HG02970 (cell line): ENCODE data around the gene ZBTB42.

Source experiments
- ATAC-seq: cut with Tn5 transposase; IDR thresholded peaks from one replicate; pipeline ENCODE4 v1.9.1; 2021; ENCODE audit warnings: mild to moderate bottlenecking, moderate library complexity, moderate number of reproducible peaks; ENCODE audit not compliant: unreplicated experiment, low FRiP score

Gene ZBTB42

GRCh38 chr14:104792945-104793702 lies 7.8 kb upstream of the ZBTB42 start:
- no peak for ATAC-seq

DNA sequence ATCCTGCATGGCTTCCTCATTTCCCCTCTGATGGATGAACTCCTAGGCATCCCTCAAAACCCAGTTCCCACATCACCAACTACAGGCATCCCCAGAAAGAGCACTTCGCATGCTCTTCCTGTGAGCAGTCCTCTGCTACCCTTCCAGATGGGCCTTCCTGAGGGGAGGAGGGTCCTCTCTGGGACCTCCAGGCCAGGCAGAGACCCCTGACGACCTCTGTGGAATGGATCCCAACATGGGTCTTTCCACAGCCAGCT lies 7.3 kb upstream of the ZBTB42 start:
- ATAC-seq = no peak

GRCh38 chr14:104794099-104794498 lies 6.8 kb upstream of the ZBTB42 start:
- ATAC-seq = no peak

DNA sequence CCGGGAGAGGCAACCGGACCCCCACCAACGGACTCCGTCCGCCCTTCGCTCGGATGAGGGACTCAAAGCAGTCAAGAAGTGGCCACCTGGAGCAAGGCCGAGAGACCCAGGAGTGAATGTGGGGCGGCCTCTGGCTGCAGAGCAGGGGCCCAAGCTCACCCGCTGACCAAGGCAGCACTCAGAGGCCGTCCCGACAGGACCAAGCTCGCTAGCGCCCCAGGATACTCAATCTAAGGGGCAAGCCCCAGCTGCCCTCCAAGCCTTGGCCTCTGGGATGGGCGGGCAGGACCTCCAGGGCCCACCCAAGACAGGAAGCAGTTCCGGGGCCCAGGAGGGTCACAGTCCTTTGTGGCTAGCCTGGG lies 6.3 kb upstream of the ZBTB42 start:
- ATAC-seq = no peak

- ATAC-seq = no peak
Measured at GRCh38 chr14:104794993-104795780, 5.7 kb upstream of the ZBTB42 start, which contains the start of gene AKT1. Gene AKT1, minus strand, starts transcription at chr14:104795748. Its CDS starts 3,105 bp downstream, at chr14:104792643.

- no peak for ATAC-seq
Measured at GRCh38 chr14:104795781-104796686, 4.9 kb upstream of the ZBTB42 start.

DNA sequence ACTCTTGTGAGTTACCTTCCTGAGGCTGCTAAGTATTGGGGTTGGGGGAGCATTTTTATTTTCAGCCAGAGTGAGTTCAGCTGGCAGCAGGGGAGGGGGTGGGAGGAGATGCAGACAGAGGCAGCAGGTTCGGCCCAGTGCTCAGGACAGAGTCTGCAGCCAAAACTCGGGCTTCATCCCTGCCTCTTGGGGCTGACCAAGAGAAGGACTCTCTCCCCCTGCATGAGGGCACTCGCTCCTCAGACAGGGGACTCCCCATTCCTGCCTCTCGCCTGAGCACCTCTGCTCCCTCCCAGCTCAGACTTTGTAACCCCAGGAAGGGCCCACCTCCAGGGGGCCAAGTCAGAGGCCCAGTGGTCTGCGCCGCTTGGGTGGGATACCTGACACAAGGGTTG lies 4.2 kb upstream of the ZBTB42 start:
- ATAC-seq = no peak

DNA sequence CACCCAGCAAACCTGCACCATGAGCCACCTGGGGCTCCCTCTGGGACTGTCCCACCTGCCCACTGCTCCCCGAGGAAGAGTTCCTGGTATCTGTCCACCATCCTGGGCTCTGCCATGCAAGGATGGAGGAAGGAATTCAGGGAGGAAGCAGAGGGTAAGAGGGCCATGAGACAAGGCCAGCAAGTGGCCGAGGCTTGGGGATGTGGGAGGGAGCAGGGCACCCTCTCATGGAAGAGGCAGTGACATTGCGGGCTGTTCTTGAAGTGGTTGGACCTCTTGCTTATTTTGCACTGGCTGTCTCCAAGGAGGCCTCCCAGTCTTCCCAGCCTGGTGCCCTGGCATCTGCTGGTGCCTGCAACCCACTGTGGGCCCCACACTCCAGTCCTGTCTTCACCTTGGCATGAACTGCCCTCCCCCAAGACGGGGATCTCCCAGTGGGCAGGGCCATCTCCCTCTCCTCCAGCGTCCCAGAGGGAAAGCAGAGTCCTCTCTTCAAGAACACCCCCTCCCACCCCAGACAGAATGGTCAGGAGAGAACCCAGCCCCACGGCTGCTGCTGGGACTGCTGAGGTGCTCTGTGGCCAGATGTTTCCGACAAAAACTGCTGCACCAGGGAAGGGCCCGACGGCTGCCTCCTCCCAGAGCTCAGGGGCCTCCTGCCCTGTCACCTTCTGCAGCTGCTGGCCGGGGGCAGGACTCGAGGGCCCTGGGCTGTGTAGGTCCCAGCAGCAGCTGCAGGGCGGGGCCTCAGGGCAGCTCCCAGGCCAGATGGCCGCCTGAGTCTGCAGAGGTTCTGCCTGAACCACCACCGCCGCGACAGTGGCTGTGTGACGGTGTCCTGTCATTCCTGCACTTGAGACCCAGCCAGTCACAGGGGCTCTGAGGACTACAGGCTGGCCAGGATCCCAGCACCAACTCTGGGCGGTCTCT lies 3.5 kb upstream of the ZBTB42 start:
- ATAC-seq = no peak

GRCh38 chr14:104798300-104799243 lies 2.3 kb upstream of the ZBTB42 start:
- ATAC-seq = no peak

GRCh38 chr14:104799244-104800014 lies 1.5 kb upstream of the ZBTB42 start:
- ATAC-seq = no peak

GRCh38 chr14:104800015-104800770 lies 708 bp upstream of the ZBTB42 start:
- ATAC-seq = peak; percentile 45

DNA sequence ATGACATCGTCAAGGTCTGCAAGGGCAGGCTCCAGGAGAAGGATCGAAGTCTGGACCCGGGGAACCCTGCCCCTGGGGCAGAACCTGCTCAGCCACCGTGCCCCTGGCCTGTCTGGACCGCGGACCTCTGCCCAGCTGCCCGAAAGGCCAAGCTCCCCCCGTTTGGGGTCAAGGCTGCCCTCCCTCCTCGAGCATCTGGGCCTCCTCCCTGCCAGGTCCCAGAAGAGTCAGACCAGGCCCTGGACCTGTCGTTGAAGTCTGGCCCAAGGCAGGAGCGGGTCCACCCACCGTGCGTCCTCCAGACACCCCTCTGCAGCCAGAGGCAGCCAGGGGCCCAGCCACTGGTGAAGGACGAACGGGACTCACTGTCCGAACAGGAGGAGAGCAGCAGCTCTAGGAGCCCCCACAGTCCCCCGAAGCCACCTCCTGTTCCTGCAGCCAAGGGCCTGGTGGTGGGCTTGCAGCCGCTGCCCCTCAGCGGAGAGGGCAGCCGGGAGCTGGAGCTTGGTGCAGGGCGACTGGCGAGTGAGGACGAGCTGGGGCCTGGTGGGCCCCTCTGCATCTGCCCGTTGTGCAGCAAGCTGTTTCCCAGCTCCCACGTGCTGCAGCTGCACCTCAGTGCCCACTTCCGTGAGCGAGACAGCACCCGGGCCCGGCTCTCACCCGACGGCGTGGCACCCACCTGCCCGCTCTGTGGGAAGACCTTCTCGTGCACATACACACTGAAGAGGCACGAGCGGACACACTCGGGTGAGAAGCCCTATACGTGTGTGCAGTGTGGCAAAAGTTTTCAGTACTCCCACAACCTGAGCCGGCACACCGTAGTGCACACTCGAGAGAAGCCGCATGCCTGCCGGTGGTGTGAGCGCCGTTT lies 856 bp downstream of the ZBTB42 start:
- ATAC-seq = no peak

- no peak for ATAC-seq
Measured at GRCh38 chr14:104802394-104803184, 1.7 kb downstream of the ZBTB42 start.

- ATAC-seq = no peak
Measured at GRCh38 chr14:104803280-104803911, 2.5 kb downstream of the ZBTB42 start.

DNA sequence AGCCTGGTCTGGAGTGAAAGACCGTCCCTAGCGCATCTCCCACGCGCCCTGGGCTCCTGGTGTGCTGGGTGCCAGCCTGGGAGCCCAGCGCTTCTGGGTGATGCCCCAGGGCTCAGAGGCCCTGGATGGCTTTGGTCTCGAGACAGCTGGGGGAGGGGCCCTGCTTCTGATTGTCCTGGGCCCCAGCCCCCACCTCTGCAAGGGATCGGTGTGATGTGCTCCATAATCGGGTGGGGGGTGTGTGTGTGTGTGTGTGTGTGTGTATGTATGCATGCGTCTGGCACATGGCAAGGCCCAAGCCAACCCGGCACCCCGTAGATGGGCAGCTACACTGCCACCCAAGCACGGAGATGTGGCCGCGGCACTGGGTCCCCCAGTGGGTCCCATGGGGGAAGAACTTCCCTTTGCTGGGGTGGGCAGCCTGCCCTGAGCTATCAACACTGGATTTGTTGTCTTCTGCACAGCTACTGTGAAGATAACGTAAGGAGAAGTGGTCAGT lies 3.1 kb downstream of the ZBTB42 start:
- ATAC-seq = no peak
